Breast epithelium (tissue), 3 donors: Measurements from ENCODE around the gene CBX2.

Source experiments
- CTCF ChIP-seq, 3 donors: fragments of 450-650 bp; IDR thresholded peaks; one replicate each; pipeline ENCODE4 v1.5.1; 2016 to 2017; ENCODE audit warnings: antibody characterized with exemption in 3 of 3, mild to moderate bottlenecking in 3 of 3, moderate library complexity in 3 of 3
- POLR2A ChIP-seq: fragments of 450-650 bp; IDR thresholded peaks from one replicate; pipeline ENCODE4 v1.6.1; 2016; ENCODE audit warnings: antibody characterized with exemption, mild to moderate bottlenecking, moderate library complexity

GRCh38 chr17:79779084-79779529, 1.2 kb downstream of the CBX2 start:
- TF ChIP-seq CTCF (IDR thresholded peaks at IDR 0.05), result no peak
- no peak for TF ChIP-seq POLR2A
